Hepatocyte (in vitro differentiated cells): Measurements from ENCODE around the gene AXIN1. TPM values are rescaled to one million over a fixed set of nuclear protein-coding genes. Genes with fewer than 3 reads are reported as not detected.
"Not testable (repeated sequence)": the region's sequence is repeated elsewhere in the genome, so short reads cannot be mapped to it uniquely, and the experiment has no call there.

Experiments used
- DNase-seq: peaks from one replicate; pipeline ENCODE4 v3.0.0-alpha.2; 2016; ENCODE audit warnings: low spot score
- H2AFZ ChIP-seq: fragments of 200-600 bp; sonication (generic); 2 replicates; pipeline ENCODE4 v1.6.0; 2016; ENCODE audit warnings: antibody characterized with exemption, mild to moderate bottlenecking
- H3K27ac ChIP-seq: fragments of 200-600 bp; sonication (generic); 2 replicates; pipeline ENCODE4 v1.5.1; 2016; ENCODE audit warnings: mild to moderate bottlenecking
- H3K27me3 ChIP-seq: fragments of 200-600 bp; sonication (generic); 2 replicates; pipeline ENCODE4 v1.6.1; 2016
- H3K36me3 ChIP-seq: fragments of 200-600 bp; sonication (generic); replicated peaks from 2 replicates; pipeline ENCODE4 v1.5.1; 2016; ENCODE audit warnings: low read depth; ENCODE audit not compliant: insufficient read depth
- H3K4me1 ChIP-seq: fragments of 200-600 bp; sonication (generic); 2 replicates; pipeline ENCODE4 v1.5.1; 2016; ENCODE audit warnings: mild to moderate bottlenecking, moderate library complexity; ENCODE audit not compliant: insufficient read depth
- H3K4me2 ChIP-seq: fragments of 200-600 bp; sonication (generic); 2 replicates; pipeline ENCODE4 v1.6.0; 2016
- H3K4me3 ChIP-seq: fragments of 200-600 bp; sonication (generic); 2 replicates; pipeline ENCODE4 v1.5.1; 2016; ENCODE audit warnings: mild to moderate bottlenecking
- H3K79me2 ChIP-seq: fragments of 200-600 bp; sonication (generic); 2 replicates; pipeline ENCODE4 v1.6.0; 2017; ENCODE audit warnings: mild to moderate bottlenecking
- H3K9me2 ChIP-seq: fragments of 200-600 bp; sonication (generic); replicated peaks from 2 replicates; pipeline ENCODE4 v1.6.0; 2017; ENCODE audit warnings: mild to moderate bottlenecking; ENCODE audit not compliant: insufficient read depth
- H3K9me3 ChIP-seq: fragments of 200-600 bp; sonication (generic); 2 replicates; pipeline ENCODE4 v1.5.1; 2016; ENCODE audit warnings: low read depth, mild to moderate bottlenecking
- H4K20me1 ChIP-seq: fragments of 200-600 bp; sonication (generic); 2 replicates; pipeline ENCODE4 v1.6.0; 2016; ENCODE audit warnings: mild to moderate bottlenecking; ENCODE audit not compliant: insufficient read depth, poor library complexity, severe bottlenecking
- EZH2 ChIP-seq: fragments of 200-600 bp; sonication (generic); IDR thresholded peaks from 2 replicates; pipeline ENCODE4 v1.6.1; 2016; ENCODE audit warnings: antibody characterized with exemption, mild to moderate bottlenecking, borderline replicate concordance
- EZH2phosphoT487 ChIP-seq: fragments of 200-600 bp; sonication (generic); IDR thresholded peaks from one replicate; pipeline ENCODE4 v1.6.1; 2018; ENCODE audit warnings: antibody characterized with exemption, mild to moderate bottlenecking, low read depth, moderate library complexity; ENCODE audit not compliant: unreplicated experiment, severe bottlenecking
- WGBS: methylation state at CpG from one replicate; pipeline ENCODE4 v1.1.6; 2016; ENCODE audit warnings: low lambda C conversion rate; ENCODE audit errors: missing lambda C conversion rate; 5-methylcytosine and 5-hydroxymethylcytosine counted together
- polyA plus RNA-seq: library from polyadenylated mRNA; unstranded; fragments of >200 nt; fragmentation: Nextera tagmentation; extraction: Ambion mirVana; gene quantifications from 2 replicates; pipeline ENCODE4 v1.2.1, GENCODE V29; 2016
- total RNA-seq: library from RNA; depleted of rRNA; stranded (reverse); fragments of >200 nt; gene quantifications from 2 replicates; pipeline ENCODE4 v1.2.3, GENCODE V29; 2014
- TF ChIP-seq, protein P1 (sequence below): fragments of 200-600 bp; sonication (generic); IDR thresholded peaks from 2 replicates; pipeline ENCODE4 v1.5.1; 2016; ENCODE audit warnings: antibody characterized with exemption, mild to moderate bottlenecking; ENCODE audit not compliant: poor library complexity

Gene AXIN1
- total and polyA plus RNA-seq, 2 experiments from 2014 or later: 16.1 to 27.2 TPM

- Histone ChIP-seq H3K27me3 (no peaks in the 10 kb centered on the region), H3K4me1 (peaks cover 29% of the 10 kb centered on the region), H3K27ac (peak overlapping the region; percentile 96), H3K36me3 (no peaks in the 10 kb centered on the region), H3K9me2 (no peaks in the 10 kb centered on the region), H2AFZ (no peak overlapping the region), H4K20me1 (peaks cover 8% of the 10 kb centered on the region), H3K4me3 (peak overlapping the region; percentile 96), H3K4me2 (peak overlapping the region; percentile 97), H3K79me2 (peaks cover 29% of the 10 kb centered on the region), H3K9me3 (no peaks in the 10 kb centered on the region)
- TF ChIP-seq EZH2 (no peak), EZH2phosphoT487 (no peak)
- TF ChIP-seq, protein P1, sequence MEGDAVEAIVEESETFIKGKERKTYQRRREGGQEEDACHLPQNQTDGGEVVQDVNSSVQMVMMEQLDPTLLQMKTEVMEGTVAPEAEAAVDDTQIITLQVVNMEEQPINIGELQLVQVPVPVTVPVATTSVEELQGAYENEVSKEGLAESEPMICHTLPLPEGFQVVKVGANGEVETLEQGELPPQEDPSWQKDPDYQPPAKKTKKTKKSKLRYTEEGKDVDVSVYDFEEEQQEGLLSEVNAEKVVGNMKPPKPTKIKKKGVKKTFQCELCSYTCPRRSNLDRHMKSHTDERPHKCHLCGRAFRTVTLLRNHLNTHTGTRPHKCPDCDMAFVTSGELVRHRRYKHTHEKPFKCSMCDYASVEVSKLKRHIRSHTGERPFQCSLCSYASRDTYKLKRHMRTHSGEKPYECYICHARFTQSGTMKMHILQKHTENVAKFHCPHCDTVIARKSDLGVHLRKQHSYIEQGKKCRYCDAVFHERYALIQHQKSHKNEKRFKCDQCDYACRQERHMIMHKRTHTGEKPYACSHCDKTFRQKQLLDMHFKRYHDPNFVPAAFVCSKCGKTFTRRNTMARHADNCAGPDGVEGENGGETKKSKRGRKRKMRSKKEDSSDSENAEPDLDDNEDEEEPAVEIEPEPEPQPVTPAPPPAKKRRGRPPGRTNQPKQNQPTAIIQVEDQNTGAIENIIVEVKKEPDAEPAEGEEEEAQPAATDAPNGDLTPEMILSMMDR: no peak
- no peak for DNase-seq
- 78% methylated on average over 27 of the region's 27 CpGs for WGBS
Observed at GRCh38 chr16:379961-380761, 27.6 kb upstream of the AXIN1 start.

DNA sequence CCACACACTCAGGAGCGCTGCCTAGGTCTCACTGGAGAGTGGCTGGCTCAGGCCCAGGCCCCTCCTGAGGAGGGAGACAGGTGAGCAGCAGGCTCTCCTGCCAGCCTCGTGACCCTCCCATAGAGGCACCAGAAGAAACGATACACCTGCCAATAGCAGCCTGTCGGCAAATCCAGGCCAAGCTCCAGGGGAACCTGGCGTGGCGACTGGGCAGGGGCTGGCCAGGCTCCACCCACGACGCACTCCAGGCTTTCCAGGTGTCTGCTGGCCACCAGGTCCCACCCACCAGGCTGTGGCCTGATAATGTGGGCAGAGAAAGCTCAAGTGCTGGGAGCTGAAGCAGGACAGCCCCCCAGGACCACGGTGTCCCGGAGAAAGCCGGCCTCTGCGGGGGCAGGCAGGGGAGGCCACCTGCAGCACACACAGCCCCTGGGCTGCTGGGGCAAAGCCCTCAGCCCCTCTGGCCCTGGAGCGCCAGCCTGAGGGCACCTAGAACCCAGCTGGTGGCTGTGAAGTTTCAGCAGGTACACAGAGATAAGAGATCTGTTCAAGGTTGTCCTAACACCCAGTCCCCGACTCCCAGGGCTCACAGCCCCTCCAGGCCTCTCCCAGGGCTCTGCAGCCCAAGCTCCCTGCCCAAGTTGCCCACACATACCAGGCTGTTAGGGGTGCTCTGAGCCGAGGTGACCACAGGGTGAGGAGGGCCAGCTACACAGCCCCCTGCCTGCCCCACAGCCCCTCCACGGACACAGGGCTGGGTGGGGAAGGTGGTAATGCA, 26.8 kb upstream of the AXIN1 start:
- Histone ChIP-seq H3K27me3 (no peaks in the 10 kb centered on the region), H3K4me1 (peaks cover 29% of the 10 kb centered on the region), H3K9me2 (no peaks in the 10 kb centered on the region), H3K4me2 (peak overlapping the region; percentile 97), H3K9me3 (no peaks in the 10 kb centered on the region), H3K4me3 (no peak overlapping the region), H3K79me2 (peaks cover 29% of the 10 kb centered on the region), H4K20me1 (peaks cover 8% of the 10 kb centered on the region), H3K36me3 (no peaks in the 10 kb centered on the region), H2AFZ (no peak overlapping the region), H3K27ac (peak overlapping the region; percentile 96)
- DNase-seq: peak; percentile 90
- TF ChIP-seq EZH2phosphoT487: no peak
- no peak for TF ChIP-seq EZH2
- TF ChIP-seq, protein P1: no peak
- WGBS: 48% methylated on average over 16 of the region's 16 CpGs

DNA sequence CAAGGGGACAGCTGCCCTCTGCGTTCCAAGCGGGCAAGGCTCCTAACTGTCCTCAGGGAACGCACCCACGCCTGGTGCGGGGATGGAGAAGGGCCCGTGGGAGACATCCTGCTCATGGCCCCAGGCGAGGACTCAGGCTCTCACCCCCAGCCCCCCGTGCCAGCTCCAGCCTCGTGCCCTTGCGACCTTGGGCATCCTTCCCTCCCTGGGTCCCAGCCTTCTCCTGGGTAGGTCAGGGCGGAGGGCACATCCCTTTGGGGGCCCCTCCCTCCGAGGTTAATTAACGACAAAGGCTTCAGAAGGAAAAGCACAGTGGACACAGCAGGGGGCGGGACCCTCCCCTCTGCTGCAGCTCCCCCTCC, 26.3 kb upstream of the AXIN1 start:
- peaks cover 24% of the 10 kb centered on the region for H3K4me1 ChIP-seq
- WGBS: 66% methylated on average over 13 of the region's 14 CpGs
- no peaks in the 10 kb centered on the region for H3K27me3 ChIP-seq
- no peak for TF ChIP-seq EZH2
- TF ChIP-seq, protein P1: no peak
- no peak for TF ChIP-seq EZH2phosphoT487
- no peak overlapping the region for H3K4me3 ChIP-seq
- peaks cover 29% of the 10 kb centered on the region for H3K79me2 ChIP-seq
- no peaks in the 10 kb centered on the region for H3K9me3 ChIP-seq
- H3K9me2 ChIP-seq: no peaks in the 10 kb centered on the region
- no peaks in the 10 kb centered on the region for H3K36me3 ChIP-seq
- H3K4me2 ChIP-seq: peak overlapping the region; percentile 97
- peak overlapping the region; percentile 37 for H3K27ac ChIP-seq
- no peak overlapping the region for H2AFZ ChIP-seq
- no peak for DNase-seq
- peaks cover 8% of the 10 kb centered on the region for H4K20me1 ChIP-seq

GRCh38 chr16:378113-378820, 25.7 kb upstream of the AXIN1 start:
- H3K4me3 ChIP-seq, H2AFZ ChIP-seq, H3K9me3 ChIP-seq, H4K20me1 ChIP-seq, H3K27me3 ChIP-seq, DNase-seq, H3K9me2 ChIP-seq, H3K36me3 ChIP-seq: not testable (repeated sequence)
- Histone ChIP-seq H3K4me2 (peak overlapping the region; percentile 97), H3K4me1 (peaks cover 20% of the 10 kb centered on the region), H3K79me2 (peaks cover 29% of the 10 kb centered on the region), H3K27ac (peak overlapping the region; percentile 37)
- 92% methylated on average over 4 of the region's 36 CpGs for WGBS
